Esophagus muscularis mucosa (tissue), 3 donors: ENCODE results near the gene NRARP.

Source experiments
- POLR2A ChIP-seq: fragments of 450-650 bp; IDR thresholded peaks from one replicate; pipeline ENCODE4 v1.6.1; 2017; ENCODE audit warnings: antibody characterized with exemption, moderate library complexity, mild to moderate bottlenecking, low read depth
- POLR2AphosphoS5 ChIP-seq, 2 donors: sonication (generic); formaldehyde crosslinking; IDR thresholded peaks; one replicate each; pipeline ENCODE4 v1.6.1; 2017; ENCODE audit warnings: antibody characterized with exemption in 2 of 2
- TF ChIP-seq, protein P1 (sequence below), 3 experiments: fragments of 200-600 bp in 2 of 3; fragments of 450-650 bp in 1 of 3; sonication (generic) in 2 of 3; IDR thresholded peaks; one replicate each; pipeline ENCODE4 v1.5.1; 2017 to 2019; ENCODE audit warnings: antibody characterized with exemption in 3 of 3, mild to moderate bottlenecking in 2 of 3, moderate library complexity in 1 of 3

DNA sequence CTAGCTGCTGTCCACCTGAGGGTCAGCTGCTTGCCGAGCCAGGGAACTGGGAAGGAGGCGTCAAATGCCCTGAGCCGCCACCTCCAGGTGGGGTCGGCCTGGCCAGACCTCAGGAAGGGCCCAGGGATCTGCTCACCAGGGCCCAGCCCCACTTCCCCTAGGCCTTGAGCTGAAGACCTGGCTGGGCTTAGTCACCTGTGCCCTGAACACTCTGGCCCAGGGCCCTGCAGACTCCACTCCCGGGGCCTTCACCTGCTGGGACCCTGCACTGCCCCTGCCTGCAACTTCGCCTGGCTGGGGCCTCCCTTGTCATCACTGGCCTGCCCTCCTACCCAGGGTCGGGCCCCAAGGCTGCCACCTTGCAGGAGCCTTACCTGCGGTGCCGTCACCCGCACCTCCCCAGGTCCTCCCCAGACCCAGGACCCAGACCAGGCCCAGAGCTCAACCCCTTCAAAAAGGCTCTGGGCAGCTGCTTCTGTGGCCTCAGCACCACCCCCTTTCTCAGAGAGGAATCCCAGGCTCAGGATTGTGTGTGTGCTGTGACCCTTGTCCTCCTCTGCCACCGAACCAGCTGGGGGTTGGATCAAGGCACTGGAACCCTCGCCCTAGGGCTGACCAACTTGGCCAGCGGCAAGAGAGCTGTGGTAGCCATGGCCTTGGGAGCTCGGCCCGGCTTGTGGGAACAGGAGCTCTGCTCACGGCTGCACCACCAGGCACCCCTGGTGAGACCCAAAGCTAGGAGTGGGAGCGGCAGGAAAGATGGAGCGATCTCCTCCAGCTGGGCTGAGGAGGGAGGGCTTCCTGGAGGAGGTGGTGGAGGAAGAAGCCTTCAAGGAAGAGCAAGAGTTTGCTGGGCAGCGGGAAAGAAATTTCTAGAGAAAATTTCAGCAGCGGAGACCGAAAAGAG, 48.1 kb downstream of the NRARP start:
- TF ChIP-seq, protein P1, sequence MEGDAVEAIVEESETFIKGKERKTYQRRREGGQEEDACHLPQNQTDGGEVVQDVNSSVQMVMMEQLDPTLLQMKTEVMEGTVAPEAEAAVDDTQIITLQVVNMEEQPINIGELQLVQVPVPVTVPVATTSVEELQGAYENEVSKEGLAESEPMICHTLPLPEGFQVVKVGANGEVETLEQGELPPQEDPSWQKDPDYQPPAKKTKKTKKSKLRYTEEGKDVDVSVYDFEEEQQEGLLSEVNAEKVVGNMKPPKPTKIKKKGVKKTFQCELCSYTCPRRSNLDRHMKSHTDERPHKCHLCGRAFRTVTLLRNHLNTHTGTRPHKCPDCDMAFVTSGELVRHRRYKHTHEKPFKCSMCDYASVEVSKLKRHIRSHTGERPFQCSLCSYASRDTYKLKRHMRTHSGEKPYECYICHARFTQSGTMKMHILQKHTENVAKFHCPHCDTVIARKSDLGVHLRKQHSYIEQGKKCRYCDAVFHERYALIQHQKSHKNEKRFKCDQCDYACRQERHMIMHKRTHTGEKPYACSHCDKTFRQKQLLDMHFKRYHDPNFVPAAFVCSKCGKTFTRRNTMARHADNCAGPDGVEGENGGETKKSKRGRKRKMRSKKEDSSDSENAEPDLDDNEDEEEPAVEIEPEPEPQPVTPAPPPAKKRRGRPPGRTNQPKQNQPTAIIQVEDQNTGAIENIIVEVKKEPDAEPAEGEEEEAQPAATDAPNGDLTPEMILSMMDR (IDR thresholded peaks at IDR 0.05) = no peak
- TF ChIP-seq POLR2A (no peak), POLR2AphosphoS5 (IDR thresholded peaks at IDR 0.05) (no peak)
